MM.1S (cell line): ENCODE results near the gene ACE.

Source experiments
- EZH2phosphoT487 ChIP-seq: fragments of 300-600 bp; sonication (generic); IDR thresholded peaks from 2 replicates; pipeline ENCODE4 v1.6.1; 2018; ENCODE audit warnings: antibody characterized with exemption, low read length
- TF ChIP-seq, protein P1 (sequence below): fragments of 300-600 bp; sonication (generic); IDR thresholded peaks from 2 replicates; pipeline ENCODE4 v1.5.1; 2016; ENCODE audit warnings: antibody characterized with exemption, low read length, mixed read lengths

DNA sequence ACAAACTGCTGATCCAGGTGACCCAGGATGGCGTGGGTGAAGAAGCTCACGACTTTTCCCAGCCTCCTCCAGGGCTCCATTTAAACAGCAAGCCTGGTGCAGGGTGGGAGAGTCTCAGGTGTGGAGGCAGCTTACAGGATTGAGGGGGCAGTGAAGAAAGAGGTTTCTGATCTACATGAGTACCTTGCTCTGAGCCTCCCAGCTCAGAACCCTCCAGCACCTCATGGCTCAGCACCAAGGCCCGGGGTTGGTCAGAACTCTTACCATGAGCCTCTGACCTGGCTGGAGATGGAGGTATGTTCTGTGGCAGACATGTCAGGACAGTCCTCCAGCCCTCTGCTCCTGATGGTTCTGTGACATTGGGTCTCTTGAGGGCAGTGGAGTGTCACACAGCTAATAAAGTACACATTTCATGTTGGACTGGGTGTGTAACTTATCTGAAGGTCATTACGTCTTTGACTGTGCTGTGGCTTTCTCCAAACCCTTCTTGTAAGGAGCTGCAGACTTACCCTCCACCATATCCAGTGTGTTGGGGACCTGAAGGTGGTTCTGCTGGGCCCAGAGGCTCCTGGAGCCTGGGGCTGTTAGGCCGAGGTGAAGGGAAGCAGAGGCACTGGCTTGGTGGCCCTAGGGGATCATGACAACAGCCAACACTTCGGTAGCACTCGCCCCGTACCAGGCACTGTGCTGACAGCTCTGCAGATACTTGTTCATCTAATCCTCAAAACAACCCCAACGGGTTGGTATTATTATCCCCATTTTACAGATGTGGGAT lies 69.6 kb downstream of the ACE start:
- TF ChIP-seq, protein P1, sequence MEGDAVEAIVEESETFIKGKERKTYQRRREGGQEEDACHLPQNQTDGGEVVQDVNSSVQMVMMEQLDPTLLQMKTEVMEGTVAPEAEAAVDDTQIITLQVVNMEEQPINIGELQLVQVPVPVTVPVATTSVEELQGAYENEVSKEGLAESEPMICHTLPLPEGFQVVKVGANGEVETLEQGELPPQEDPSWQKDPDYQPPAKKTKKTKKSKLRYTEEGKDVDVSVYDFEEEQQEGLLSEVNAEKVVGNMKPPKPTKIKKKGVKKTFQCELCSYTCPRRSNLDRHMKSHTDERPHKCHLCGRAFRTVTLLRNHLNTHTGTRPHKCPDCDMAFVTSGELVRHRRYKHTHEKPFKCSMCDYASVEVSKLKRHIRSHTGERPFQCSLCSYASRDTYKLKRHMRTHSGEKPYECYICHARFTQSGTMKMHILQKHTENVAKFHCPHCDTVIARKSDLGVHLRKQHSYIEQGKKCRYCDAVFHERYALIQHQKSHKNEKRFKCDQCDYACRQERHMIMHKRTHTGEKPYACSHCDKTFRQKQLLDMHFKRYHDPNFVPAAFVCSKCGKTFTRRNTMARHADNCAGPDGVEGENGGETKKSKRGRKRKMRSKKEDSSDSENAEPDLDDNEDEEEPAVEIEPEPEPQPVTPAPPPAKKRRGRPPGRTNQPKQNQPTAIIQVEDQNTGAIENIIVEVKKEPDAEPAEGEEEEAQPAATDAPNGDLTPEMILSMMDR: no peak
- no peak for TF ChIP-seq EZH2phosphoT487
